ENCODE measurements around the gene BAIAP2L2.
"Not testable (repeated sequence)": the region's sequence is repeated elsewhere in the genome, so short reads cannot be mapped to it uniquely, and the experiment has no call there.

BAIAP2L2 gene

DNA sequence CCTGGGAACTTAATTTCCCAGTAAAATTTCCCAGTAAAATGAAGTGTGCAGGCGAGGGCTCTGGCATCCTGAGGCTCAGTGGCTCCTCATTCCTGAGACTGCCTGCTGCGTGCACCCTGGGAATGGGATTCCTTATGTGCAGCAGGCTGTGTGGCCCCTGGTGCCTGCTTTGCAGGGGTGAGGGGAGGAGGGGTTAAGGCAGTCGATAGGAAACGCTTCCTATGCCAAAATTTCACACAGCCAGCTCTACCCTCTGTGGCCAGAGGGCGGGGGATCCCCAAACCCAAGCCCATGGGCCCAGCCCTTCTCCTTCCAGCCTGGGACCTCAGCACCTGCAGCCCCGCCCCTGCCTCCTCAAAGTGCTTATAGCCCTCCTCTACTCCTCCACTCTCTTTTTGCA is 12.1 kb upstream of the BAIAP2L2 start:
- no peak for DNase-seq (ENCODE audit: low read depth, low spot score)
- H3K4me3 ChIP-seq (ENCODE audit: low read depth, low read length), result no peak overlapping the region
- in situ Hi-C loops (cut with HindIII; ENCODE audit: low sequenced_read_pairs), result no loop called here
- TF ChIP-seq, protein P1, sequence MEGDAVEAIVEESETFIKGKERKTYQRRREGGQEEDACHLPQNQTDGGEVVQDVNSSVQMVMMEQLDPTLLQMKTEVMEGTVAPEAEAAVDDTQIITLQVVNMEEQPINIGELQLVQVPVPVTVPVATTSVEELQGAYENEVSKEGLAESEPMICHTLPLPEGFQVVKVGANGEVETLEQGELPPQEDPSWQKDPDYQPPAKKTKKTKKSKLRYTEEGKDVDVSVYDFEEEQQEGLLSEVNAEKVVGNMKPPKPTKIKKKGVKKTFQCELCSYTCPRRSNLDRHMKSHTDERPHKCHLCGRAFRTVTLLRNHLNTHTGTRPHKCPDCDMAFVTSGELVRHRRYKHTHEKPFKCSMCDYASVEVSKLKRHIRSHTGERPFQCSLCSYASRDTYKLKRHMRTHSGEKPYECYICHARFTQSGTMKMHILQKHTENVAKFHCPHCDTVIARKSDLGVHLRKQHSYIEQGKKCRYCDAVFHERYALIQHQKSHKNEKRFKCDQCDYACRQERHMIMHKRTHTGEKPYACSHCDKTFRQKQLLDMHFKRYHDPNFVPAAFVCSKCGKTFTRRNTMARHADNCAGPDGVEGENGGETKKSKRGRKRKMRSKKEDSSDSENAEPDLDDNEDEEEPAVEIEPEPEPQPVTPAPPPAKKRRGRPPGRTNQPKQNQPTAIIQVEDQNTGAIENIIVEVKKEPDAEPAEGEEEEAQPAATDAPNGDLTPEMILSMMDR (IDR thresholded peaks at IDR 0.05; ENCODE audit: low read depth, low read length), result no peak

DNA sequence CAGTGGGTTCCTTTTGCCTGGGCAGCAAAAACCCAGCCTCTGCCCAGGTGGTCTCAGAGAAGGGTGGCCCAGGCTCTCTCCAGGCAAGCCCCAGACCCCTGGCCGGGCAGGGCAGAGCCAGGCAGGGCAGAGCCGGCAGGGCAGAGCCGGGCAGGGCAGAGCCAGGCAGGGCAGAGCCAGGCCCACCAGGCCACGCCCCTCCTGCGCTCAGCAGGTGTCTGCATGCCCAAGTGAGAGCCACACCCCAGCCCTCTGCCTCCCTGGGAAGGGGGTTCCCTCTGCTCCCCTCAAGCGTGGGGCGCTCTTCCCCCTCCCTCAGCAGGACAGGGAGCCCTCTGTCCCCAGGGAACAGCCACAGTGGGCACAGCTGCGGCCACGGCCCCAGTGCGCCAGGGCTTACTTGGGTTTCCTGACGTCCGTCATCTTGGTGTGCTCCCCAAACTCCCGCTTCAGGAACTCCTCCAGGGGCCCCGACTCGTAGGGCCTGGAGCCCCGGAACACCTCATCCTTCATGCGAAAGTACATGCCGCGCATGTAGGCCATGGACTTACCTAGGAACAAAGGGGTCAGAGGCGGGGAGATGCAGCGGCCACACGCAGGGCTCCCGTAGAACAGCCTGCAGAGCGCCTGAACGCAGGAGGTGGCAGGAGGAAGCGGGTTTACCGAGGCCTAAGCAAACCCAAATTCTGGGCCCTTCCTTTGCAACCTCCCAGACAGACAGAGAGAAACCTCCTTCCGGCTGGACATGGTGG is 10.1 kb upstream of the BAIAP2L2 start:
- TF ChIP-seq, protein P1 (IDR thresholded peaks at IDR 0.05; ENCODE audit: low read depth, low read length), result no peak
- H3K4me3 ChIP-seq (ENCODE audit: low read depth, low read length), result no peak overlapping the region
- in situ Hi-C loops (cut with HindIII; ENCODE audit: low sequenced_read_pairs), result no loop called here
- no peak for DNase-seq (ENCODE audit: low read depth, low spot score)

DNA sequence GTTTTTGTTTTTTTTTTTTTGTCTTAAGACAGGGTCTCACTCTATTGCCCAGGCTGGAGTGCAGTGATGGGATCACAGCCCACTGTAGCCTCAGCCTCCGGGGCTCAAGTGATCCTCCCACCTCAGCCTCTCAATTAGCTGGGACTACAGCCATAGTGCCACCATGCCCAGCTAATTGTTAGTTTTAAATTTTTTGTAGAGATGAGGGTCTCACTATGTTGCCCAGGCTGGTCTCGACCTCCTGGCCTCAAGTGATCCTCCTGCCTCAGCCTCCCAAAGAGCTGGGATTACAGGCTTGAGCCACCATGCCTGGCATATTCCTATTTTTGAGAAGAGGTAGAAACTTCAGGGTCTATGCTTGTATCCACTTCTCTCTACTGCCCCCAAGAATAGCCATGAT is 8.3 kb upstream of the BAIAP2L2 start:
- H3K4me3 ChIP-seq (ENCODE audit: low read depth, low read length); DNase-seq (ENCODE audit: low read depth, low spot score); in situ Hi-C loops (cut with HindIII; ENCODE audit: low sequenced_read_pairs): not testable (repeated sequence)

DNA sequence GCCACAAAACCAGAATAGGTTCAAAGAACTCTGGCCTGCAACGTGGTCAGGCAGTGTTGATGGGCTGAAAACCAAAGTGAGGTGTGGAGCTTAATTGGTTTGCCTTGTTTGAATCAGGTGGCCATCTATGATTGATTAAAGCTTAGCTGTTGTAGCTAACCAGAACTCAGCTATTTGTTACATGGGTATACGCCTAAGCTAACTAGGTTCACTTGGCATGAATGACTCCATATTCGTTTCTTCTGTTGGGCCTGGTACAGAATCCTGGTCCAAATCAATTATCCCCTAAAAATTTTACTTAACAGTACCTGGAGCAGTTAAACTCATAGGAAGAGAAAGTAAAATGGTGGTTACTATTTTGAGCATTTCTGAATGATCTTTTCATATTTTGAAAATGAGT is 7.7 kb upstream of the BAIAP2L2 start:
- no peak for DNase-seq (ENCODE audit: low read depth, low spot score)
- TF ChIP-seq, protein P1 (IDR thresholded peaks at IDR 0.05; ENCODE audit: low read depth, low read length), result no peak
- H3K4me3 ChIP-seq (ENCODE audit: low read depth, low read length), result no peak overlapping the region
- in situ Hi-C loops (cut with HindIII; ENCODE audit: low sequenced_read_pairs), result no loop called here

DNA sequence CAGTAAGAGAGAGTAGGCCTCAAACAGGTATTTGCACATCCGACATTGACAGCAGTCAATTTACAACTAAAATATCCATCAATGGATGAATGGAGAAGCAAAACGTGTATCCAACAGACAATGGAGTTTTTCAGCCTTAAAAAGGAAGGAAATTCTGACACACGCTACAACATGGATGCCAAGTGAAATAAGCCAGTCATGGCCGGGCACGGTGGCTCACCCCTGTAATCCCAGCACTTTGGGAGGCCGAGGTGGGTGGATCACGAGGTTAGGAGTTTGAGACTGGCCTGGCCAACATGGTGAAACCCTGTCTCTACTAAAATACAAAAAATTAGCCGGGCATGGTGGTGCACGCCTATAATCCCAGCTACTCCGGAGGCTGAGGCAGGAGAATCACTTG is 7.1 kb upstream of the BAIAP2L2 start:
- in situ Hi-C loops (cut with HindIII; ENCODE audit: low sequenced_read_pairs); H3K4me3 ChIP-seq (ENCODE audit: low read depth, low read length): not testable (repeated sequence)

DNA sequence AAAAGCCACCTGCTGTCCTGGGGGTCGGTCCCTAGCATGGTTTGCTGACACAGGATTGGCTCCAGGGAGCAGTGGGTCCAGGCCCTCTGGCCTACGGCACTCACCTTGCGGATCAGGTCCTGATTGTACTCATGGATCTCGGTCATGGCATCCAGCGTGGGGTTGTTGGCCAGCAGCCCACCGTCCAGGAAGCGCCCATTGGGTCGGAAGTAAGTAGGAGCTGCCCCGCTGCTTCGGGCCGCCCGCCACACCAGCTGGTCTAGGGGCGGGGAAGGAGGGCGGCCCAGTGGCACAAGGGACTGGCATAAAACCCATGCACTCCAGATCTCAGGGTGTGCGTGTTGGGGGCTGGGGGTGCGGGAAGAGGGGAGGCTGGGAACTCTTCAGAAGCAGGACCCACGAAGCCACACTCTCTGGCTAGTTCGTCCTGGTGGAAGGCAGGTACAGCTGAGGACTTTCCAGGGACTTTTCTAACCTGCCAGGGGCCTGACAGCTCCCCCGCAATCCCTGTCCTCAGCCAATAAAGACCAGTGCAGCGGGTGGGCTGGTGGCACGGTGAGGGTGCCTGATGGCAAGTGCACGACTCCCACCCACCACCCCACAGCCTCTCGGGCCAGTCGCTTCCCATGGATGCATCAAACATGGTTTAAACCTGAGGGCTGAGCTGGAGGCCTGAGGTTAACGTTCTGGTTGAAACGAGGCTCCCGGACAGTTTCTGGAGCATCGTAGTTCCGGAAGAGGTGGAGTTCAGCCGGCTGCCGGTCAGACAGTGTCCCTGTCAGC is 5.1 kb upstream of the BAIAP2L2 start:
- DNase-seq (ENCODE audit: low read depth, low spot score), result no peak
- TF ChIP-seq, protein P1 (IDR thresholded peaks at IDR 0.05; ENCODE audit: low read depth, low read length), result no peak
- H3K4me3 ChIP-seq (ENCODE audit: low read depth, low read length), result no peak overlapping the region
- in situ Hi-C loops (cut with HindIII; ENCODE audit: low sequenced_read_pairs), result no loop called here

More for the DNA sequence above, 7.1 kb upstream of the BAIAP2L2 start:
- DNase-seq (ENCODE audit: low read depth, low spot score), result not testable (repeated sequence)

DNA sequence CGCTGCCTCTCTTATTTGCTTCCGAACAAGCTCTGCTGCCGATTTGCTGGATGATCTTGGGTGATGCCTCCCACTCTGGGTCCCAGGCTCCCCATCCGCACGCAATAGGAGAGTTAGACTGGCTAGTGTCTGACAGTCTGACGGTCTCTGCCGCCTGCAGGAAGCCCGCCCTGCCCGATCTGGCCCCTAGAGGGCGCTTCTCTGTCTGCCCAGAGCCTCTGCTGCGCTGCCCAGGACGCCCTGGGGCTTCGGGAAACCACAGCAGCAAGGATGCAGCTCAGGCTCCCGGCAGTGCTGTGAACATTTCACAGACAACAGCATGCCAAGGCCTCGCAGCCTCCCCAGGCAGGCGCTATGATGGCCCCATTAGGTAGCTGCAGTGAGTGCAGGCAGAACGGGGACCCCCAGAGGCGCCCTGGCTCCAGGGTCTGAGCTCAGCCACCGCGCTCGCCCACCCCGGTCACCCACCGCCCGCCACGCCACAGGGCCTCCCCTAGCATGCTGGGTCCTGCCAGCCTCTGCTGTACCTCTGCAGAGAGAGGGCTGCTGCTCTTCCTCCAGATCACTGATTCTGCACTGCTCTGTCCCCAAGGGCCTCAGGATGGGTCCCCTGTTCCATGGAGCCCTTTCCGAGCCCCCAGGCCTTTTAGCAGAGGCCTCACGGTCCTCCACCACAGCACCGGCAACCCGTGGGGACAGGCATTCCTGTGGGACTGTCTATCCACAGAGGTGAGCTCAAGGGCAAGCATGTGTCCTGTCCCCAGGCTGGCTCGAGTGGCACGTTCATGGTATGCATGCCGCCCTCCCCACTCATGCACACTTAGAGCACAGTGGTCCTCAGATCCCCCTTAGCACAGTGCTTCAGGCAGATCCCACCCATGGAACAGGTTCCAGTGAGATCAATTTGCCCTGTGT is 4.3 kb upstream of the BAIAP2L2 start:
- DNase-seq (ENCODE audit: low read depth, low spot score), result peak; percentile 85
- in situ Hi-C loops (cut with HindIII; ENCODE audit: low sequenced_read_pairs), result no loop called here
- TF ChIP-seq, protein P1 (IDR thresholded peaks at IDR 0.05; ENCODE audit: low read depth, low read length), result peak; percentile 98

More for the DNA sequence above, 4.3 kb upstream of the BAIAP2L2 start:
- H3K4me3 ChIP-seq (ENCODE audit: low read depth, low read length), result no peak overlapping the region

Data from astrocyte of the spinal cord (primary cell).